Fibroblast of villous mesenchyme (primary cell): ENCODE results near the gene IL5. TPM values are rescaled to one million over a fixed set of nuclear protein-coding genes. Genes with fewer than 3 reads are reported as not detected.
"Not testable (repeated sequence)": the region's sequence is repeated elsewhere in the genome, so short reads cannot be mapped to it uniquely, and the experiment has no call there.

Experiments
- DNase-seq: peaks from one replicate; pipeline ENCODE4 v3.0.0-alpha.2; 2010; ENCODE audit warnings: low read depth
- H3K4me3 ChIP-seq: 2 replicates; pipeline ENCODE4 v1.5.1; 2011; ENCODE audit warnings: low read depth, mild to moderate bottlenecking, low read length
- total RNA-seq: library from RNA; depleted of rRNA; stranded (reverse); fragments of >200 nt; gene quantifications from 2 replicates; pipeline ENCODE4 v1.2.3, GENCODE V29; 2012
- TF ChIP-seq, protein P1 (sequence below): IDR thresholded peaks from 2 replicates; pipeline ENCODE4 v1.5.1; 2012; ENCODE audit warnings: low read depth, mild to moderate bottlenecking, low read length; ENCODE audit not compliant: insufficient read depth

The IL5 gene
- not detected in 2 replicates for total RNA-seq

DNA sequence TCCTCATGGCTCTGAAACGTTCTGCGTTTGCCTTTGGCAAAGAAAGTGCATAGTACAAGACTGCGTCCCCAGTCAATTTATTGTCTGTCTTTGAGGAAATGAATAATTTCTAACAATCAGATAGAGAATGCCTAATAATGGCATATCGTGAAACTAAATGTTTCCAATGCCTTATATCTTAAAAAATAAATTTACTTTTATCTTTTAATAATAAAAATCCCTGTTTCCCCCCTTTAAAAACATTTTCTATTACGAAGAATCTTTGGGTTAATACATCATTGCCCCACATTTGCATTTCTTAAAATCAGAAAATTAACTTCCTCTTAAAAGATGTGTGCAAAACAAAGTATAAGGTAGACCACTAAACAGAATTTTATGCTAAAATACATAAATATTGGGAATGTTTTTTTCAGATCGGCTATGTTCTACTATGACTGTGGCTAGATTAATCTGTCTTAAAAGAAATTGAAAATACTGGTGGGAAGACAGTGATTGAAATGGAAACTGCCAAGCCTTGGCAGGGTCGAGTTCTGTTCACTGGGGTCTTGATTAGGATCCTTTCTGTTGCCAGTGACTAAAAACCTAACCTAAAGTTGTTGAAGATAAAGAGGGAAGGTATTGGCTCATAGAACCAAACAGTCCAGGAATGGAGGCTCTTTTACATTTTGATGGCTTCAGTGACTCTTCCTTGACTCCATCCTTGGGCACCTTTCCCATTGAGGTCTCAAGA lies at the start of gene IL5:
TSS of gene IL5 (minus strand) at position 51 of the 730 bp plus-strand sequence. CDS start at position 7, 44 bp downstream.
- TF ChIP-seq, protein P1, sequence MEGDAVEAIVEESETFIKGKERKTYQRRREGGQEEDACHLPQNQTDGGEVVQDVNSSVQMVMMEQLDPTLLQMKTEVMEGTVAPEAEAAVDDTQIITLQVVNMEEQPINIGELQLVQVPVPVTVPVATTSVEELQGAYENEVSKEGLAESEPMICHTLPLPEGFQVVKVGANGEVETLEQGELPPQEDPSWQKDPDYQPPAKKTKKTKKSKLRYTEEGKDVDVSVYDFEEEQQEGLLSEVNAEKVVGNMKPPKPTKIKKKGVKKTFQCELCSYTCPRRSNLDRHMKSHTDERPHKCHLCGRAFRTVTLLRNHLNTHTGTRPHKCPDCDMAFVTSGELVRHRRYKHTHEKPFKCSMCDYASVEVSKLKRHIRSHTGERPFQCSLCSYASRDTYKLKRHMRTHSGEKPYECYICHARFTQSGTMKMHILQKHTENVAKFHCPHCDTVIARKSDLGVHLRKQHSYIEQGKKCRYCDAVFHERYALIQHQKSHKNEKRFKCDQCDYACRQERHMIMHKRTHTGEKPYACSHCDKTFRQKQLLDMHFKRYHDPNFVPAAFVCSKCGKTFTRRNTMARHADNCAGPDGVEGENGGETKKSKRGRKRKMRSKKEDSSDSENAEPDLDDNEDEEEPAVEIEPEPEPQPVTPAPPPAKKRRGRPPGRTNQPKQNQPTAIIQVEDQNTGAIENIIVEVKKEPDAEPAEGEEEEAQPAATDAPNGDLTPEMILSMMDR, result no peak

DNA sequence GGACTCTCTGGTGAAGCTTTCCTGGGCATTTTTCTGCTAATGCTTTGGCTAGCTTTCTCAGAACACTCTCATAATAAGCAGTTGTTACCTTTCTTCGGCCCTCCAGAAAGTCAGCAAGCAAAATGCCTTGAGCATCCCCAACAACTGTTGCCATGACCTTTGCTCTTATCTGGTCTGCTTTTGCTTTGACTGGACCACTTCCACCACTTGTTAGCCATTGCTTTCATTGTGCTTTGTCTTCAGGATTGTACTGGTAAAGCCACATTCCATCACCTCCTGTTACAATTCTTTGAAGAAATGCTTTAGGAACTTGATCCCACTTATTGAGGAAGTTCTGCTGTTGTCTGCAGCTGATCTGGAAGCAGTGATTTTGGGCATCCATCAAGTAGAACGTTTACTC lies 49.2 kb upstream of the IL5 start:
- no peak for DNase-seq
- TF ChIP-seq, protein P1, result no peak
- no peak overlapping the region for H3K4me3 ChIP-seq

More for the DNA sequence above, at the start of gene IL5:
- no peak within 1 kb of the TSS for H3K4me3 ChIP-seq
- DNase-seq, result no peak

DNA sequence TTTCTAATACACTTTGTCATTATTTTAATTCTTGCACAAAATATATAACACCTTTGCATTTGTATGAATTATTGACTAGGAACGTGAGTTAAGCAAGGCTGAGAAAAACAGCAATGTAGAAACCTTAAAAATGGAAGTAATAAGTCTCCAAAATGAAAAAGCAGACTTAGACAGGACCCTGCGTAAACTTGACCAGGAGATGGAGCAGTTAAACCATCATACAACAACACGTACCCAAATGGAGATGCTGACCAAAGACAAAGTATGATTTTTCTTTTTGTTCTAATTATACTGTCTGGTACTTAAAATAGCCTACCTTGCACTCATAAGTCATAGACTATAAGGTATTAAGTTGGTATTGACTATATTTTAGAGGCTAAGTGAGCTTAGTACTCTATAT lies 47.8 kb upstream of the IL5 start:
- peak; percentile 6 for DNase-seq
- no peak overlapping the region for H3K4me3 ChIP-seq
- TF ChIP-seq, protein P1, result no peak

DNA sequence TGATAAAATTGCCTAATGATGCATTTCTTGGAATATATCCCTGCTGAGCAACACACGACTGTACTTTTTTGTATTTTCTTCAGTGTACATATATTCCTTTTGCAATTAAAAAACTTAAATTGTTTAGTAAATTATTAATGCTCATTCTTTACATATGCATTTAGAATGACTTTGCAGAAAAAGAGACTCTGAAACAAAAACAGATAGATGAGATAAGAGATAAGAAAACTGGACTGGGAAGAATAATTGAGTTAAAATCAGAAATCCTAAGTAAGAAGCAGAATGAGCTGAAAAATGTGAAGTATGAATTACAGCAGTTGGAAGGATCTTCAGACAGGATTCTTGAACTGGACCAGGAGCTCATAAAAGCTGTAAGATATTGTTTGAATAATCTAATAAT lies 46.1 kb upstream of the IL5 start:
- DNase-seq, result no peak
- TF ChIP-seq, protein P1, result no peak
- H3K4me3 ChIP-seq, result no peak overlapping the region

DNA sequence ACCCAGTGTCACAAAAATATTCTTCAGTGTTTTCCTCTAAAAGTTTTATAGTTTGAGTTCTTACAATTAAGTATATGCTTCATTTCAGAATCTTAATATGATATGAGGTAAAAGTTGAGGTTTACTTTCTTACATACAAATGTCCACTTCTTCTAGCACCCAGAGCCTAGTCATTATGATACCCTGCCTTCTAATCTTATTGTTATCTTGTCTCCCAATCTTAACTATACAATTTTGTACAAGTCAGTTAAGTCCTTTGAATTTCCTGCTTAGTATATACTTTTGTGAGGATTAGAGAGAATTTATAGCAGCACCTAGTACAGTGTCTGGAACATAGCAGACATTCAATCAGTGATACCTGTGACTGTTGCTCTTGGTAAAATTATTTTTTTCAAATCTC lies 42.7 kb upstream of the IL5 start:
- TF ChIP-seq, protein P1, result no peak
- no peak for DNase-seq
- no peak overlapping the region for H3K4me3 ChIP-seq

DNA sequence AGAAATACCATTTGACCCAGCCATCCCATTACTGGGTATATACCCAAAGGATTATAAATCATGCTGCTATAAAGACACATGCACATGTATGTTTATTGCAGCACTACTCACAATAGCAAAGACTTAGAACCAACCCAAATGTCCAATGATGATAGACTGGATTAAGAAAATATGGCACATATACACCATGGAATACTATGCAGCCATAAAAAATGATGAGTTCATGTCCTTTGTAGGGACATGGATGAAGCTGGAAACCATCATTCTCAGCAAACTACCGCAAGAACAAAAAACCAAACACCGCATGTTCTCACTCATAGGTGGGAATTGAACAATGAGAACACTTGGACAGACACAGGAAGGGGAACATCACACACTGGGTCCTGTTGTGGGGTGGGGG lies 41.2 kb upstream of the IL5 start:
- not testable (repeated sequence) for DNase-seq, H3K4me3 ChIP-seq

DNA sequence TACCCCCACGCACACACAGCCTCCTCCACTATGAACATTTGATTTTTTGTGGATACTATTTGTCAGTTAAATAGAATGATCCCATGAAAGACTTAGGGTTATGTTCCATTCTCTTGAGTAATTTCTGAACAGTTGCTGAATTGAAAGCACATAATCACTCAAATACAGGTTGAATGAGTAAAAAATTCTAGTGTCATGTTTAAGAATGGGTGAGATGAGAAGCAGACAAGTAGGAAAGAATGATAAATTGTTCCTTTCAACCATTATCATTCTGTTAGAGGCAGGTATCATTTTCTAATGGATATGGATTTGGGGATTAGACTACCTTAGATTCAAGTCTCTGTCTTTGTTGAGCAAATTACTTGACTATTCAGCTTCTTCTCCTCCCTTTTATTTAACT lies 32.8 kb upstream of the IL5 start:
- TF ChIP-seq, protein P1, result no peak
- DNase-seq, result no peak
- no peak overlapping the region for H3K4me3 ChIP-seq
